ENCODE measurements around the gene MIEN1. TPM values are rescaled to one million over a fixed set of nuclear protein-coding genes. Genes with fewer than 3 reads are reported as not detected.

Gene MIEN1
- total and polyA plus RNA-seq, 2 of the 13 experiments (the other 11 are each of a cell fraction or from before 2014, with no cell fraction given): 40.6 to 56.6 TPM

GRCh38 chr17:39737760-39738567 lies 7.6 kb upstream of the MIEN1 start, which contains the start of gene GRB7 (continued):
- TF ChIP-seq ZNF574 (CRISPR knock-in tag; IDR thresholded peaks at IDR 0.05): peak; percentile 51; the same call in 1 of the 2 replicates
- no peak for TF ChIP-seq NPAS2 (CRISPR knock-in tag; IDR thresholded peaks at IDR 0.05; ENCODE audit: borderline replicate concordance)
- TF ChIP-seq ZNF121 (CRISPR knock-in tag; IDR thresholded peaks at IDR 0.05): peak; percentile 48; the same call in 1 of the 2 replicates
- 0 out of 2 replicates have a peak, but pooled peaks have one; percentile 48 for TF ChIP-seq ZNF343 (CRISPR knock-in tag; IDR thresholded peaks at IDR 0.05)
- no peak for TF ChIP-seq GTF2F1 (IDR thresholded peaks at IDR 0.05; ENCODE audit: low read length)
- TF ChIP-seq ZNF512 (CRISPR knock-in tag; IDR thresholded peaks at IDR 0.05): no peak
- TF ChIP-seq ZNF674 (CRISPR knock-in tag; IDR thresholded peaks at IDR 0.05; ENCODE audit: low read depth): 0 out of 2 replicates have a peak, but pooled peaks have one; percentile 30
- TF ChIP-seq HNF1B (CRISPR knock-in tag; IDR thresholded peaks at IDR 0.05): peak; percentile 64; the same call in 1 of the 2 replicates
- TF ChIP-seq ZFP1 (CRISPR knock-in tag; IDR thresholded peaks at IDR 0.05): no peak
- peak; percentile 26 for TF ChIP-seq AGO1 (IDR thresholded peaks at IDR 0.05; ENCODE audit: low read depth, low read length, poor library complexity, severe bottlenecking)
- TF ChIP-seq MXD3 (CRISPR knock-in tag; IDR thresholded peaks at IDR 0.05): no peak; the same call in 1 of the 2 replicates
- TF ChIP-seq ZBTB8A (CRISPR knock-in tag; IDR thresholded peaks at IDR 0.05; ENCODE audit: borderline replicate concordance, low read depth): no peak
- TF ChIP-seq IRX3 (CRISPR knock-in tag; IDR thresholded peaks at IDR 0.05; ENCODE audit: borderline replicate concordance, low read depth): no peak; the same call in 1 of the 2 replicates
- peak; percentile 9; the same call in 1 of the 2 replicates for TF ChIP-seq NCOR1 (IDR thresholded peaks at IDR 0.05; ENCODE audit: borderline replicate concordance, low read length)
- TF ChIP-seq ZSCAN5A (CRISPR knock-in tag; IDR thresholded peaks at IDR 0.05; ENCODE audit: borderline replicate concordance): 0 out of 2 replicates have a peak, but pooled peaks have one; percentile 62
- TF ChIP-seq PHF21A (CRISPR knock-in tag; IDR thresholded peaks at IDR 0.05): peak; percentile 62; the same call in 1 of the 2 replicates
- peak; percentile 51; the same call in 1 of the 2 replicates for TF ChIP-seq MEF2D (CRISPR knock-in tag; IDR thresholded peaks at IDR 0.05)
- peak; percentile 65 for TF ChIP-seq ZNF274 (CRISPR knock-in tag; IDR thresholded peaks at IDR 0.05)
- no peak; the same call in 1 of the 2 replicates for TF ChIP-seq NAIF1 (CRISPR knock-in tag; IDR thresholded peaks at IDR 0.05; ENCODE audit: borderline replicate concordance)

Data from HepG2 (cell line).